Lower lobe of right lung (tissue), 2 donors: ENCODE measurements around the gene CPEB4. TPM values are rescaled to one million over a fixed set of nuclear protein-coding genes. Genes with fewer than 3 reads are reported as not detected.

Experiments
- ATAC-seq, 2 donors: fragments of 200-7000 bp; cut with Tn5 transposase; one replicate each; pipeline ENCODE4 v1.9.1; 2020 to 2022; ENCODE audit warnings: mild to moderate bottlenecking in 2 of 2, moderate library complexity in 2 of 2
- DNase-seq: peaks from one replicate; pipeline ENCODE4 v3.0.0-alpha.2; 2020
- H3K27ac ChIP-seq: fragments of 200-600 bp; one replicate; pipeline ENCODE4 v1.8.0; 2022
- H3K27me3 ChIP-seq: fragments of 200-600 bp; one replicate; pipeline ENCODE4 v1.8.0; 2022; ENCODE audit warnings: low read depth
- H3K36me3 ChIP-seq: fragments of 200-600 bp; one replicate; pipeline ENCODE4 v1.8.0; 2022; ENCODE audit warnings: mild to moderate bottlenecking
- H3K4me1 ChIP-seq: fragments of 200-600 bp; one replicate; pipeline ENCODE4 v1.8.0; 2022
- H3K4me3 ChIP-seq: fragments of 200-600 bp; one replicate; pipeline ENCODE4 v1.8.0; 2022; ENCODE audit warnings: mild to moderate bottlenecking
- H3K9me3 ChIP-seq: fragments of 200-600 bp; one replicate; pipeline ENCODE4 v1.8.0; 2022
- intact Hi-C: fragments of 100-400 bp; cut with DNase I; formaldehyde crosslinking; loops from one replicate; pipeline ENCODE4 v1.11.0; 2022
- long read RNA-seq: library from polyadenylated mRNA; unstranded; transcript quantifications from one replicate; pipeline ENCODE4 v2.0.0, GENCODE V29; 2021
- total RNA-seq: library from RNA; stranded (reverse); fragmentation: NEBNext Ultra II Directional; extraction: Animal tissue kit (Norgen Biotek cat#: 25700); gene quantifications from one replicate; pipeline ENCODE4 v1.2.1, GENCODE V29; 2021
- TF ChIP-seq, protein P1 (sequence below): fragments of 200-600 bp; IDR thresholded peaks from one replicate; pipeline ENCODE4 v1.8.0; 2022; ENCODE audit warnings: antibody characterized with exemption, mild to moderate bottlenecking
- donor health status: DM: no; HTN: yes; CAD: no; lungs with severe emphysema.

The CPEB4 gene
- total RNA-seq = 67.5 TPM
- long read RNA-seq, full-length matches to known transcripts = 6 of 32 reads
- long read RNA-seq, partial matches to known transcripts = 5 of 32 reads
- long read RNA-seq, other reads (novel, unspliced or antisense) = 21 of 32 reads

GRCh38 chr5:173887610-173888472 is at the start of gene CPEB4:
TSS of gene CPEB4 (plus strand) at chr5:173888349. CDS start at chr5:173889734, 1,385 bp downstream.
- Histone ChIP-seq H3K4me1 (peaks cover 57% of the 10 kb centered on the region), H3K27ac (peak within 1 kb of the TSS; percentile 96), H3K9me3 (no peaks in the 10 kb centered on the region), H3K27me3 (no peaks in the 10 kb centered on the region), H3K4me3 (peak within 1 kb of the TSS; percentile 84), H3K36me3 (no peaks in the 10 kb centered on the region)
- ATAC-seq (peak; percentile 98 to 99), DNase-seq (peak; percentile 99)
- intact Hi-C loops = no loop called here
- TF ChIP-seq, protein P1, sequence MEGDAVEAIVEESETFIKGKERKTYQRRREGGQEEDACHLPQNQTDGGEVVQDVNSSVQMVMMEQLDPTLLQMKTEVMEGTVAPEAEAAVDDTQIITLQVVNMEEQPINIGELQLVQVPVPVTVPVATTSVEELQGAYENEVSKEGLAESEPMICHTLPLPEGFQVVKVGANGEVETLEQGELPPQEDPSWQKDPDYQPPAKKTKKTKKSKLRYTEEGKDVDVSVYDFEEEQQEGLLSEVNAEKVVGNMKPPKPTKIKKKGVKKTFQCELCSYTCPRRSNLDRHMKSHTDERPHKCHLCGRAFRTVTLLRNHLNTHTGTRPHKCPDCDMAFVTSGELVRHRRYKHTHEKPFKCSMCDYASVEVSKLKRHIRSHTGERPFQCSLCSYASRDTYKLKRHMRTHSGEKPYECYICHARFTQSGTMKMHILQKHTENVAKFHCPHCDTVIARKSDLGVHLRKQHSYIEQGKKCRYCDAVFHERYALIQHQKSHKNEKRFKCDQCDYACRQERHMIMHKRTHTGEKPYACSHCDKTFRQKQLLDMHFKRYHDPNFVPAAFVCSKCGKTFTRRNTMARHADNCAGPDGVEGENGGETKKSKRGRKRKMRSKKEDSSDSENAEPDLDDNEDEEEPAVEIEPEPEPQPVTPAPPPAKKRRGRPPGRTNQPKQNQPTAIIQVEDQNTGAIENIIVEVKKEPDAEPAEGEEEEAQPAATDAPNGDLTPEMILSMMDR = no peak

DNA sequence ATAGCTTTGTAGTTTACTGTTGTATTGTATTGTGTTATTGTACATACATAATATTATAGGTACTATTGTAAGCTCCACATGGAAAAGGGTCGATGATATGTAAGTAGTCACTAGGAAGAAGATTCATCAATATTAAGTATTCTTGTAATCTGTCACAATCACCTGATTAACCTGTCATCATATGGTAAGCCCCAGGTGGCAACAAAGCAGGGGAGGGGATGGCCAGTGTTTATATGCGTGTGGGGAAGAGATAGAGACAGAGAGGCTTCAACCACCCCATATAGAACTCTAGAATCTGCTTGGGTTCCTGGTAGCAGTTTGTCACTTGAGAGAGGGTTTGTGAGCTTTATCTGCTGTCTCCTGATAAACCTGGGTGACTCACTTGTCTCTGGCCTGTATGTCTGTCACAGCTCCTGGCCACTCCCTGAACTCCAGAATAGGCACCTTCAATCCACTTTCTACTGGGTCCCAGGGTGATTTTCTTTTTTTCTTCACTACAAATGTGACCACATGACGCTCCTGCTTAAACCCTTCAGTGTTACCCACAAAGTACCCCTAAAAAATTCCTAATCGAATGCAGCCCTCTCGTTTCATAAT is 48.9 kb upstream of the CPEB4 start:
- Histone ChIP-seq H3K27me3 (no peaks in the 10 kb centered on the region), H3K4me1 (peaks cover 8% of the 10 kb centered on the region), H3K9me3 (no peaks in the 10 kb centered on the region), H3K27ac (no peak overlapping the region), H3K36me3 (no peaks in the 10 kb centered on the region), H3K4me3 (no peak overlapping the region)
- intact Hi-C loops = no loop called here
- ATAC-seq (no peak), DNase-seq (no peak)
- TF ChIP-seq, protein P1 = no peak

- TF ChIP-seq, protein P1 = no peak
- DNase-seq = no peak
- no peaks in the 10 kb centered on the region for H3K36me3 ChIP-seq
- no peak for ATAC-seq
- no peaks in the 10 kb centered on the region for H3K4me1 ChIP-seq
- H3K27me3 ChIP-seq = no peaks in the 10 kb centered on the region
- H3K4me3 ChIP-seq = no peak overlapping the region
- H3K9me3 ChIP-seq = no peaks in the 10 kb centered on the region
- intact Hi-C loops = no loop called here
- H3K27ac ChIP-seq = no peak overlapping the region
Measured at GRCh38 chr5:173840111-173840983, 47.8 kb upstream of the CPEB4 start.

DNA sequence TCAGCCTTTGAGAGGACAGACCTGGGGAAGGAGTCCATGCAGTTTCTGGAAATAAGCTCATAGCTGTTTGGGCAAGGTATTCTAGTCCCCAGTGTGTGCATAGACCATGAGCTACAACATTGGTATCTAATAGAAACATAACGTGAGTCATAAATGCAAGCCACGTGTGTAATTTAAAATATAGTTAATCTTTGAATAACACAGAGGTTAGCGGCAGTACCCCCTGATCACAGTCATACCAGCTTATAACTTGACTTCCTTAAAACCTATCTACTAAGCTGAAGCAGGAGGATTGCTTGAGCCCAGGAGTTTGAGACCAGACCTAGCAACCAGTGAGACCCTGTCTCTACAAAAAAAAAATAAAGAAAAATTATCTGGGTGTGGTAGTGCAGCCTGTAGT is 46.4 kb upstream of the CPEB4 start:
- ATAC-seq (no peak), DNase-seq (no peak)
- TF ChIP-seq, protein P1 = no peak
- no peaks in the 10 kb centered on the region for H3K4me1 ChIP-seq
- no peak overlapping the region for H3K27ac ChIP-seq
- no peaks in the 10 kb centered on the region for H3K9me3 ChIP-seq
- no peak overlapping the region for H3K4me3 ChIP-seq
- H3K27me3 ChIP-seq = no peaks in the 10 kb centered on the region
- intact Hi-C loops = no loop called here
- H3K36me3 ChIP-seq = no peaks in the 10 kb centered on the region

DNA sequence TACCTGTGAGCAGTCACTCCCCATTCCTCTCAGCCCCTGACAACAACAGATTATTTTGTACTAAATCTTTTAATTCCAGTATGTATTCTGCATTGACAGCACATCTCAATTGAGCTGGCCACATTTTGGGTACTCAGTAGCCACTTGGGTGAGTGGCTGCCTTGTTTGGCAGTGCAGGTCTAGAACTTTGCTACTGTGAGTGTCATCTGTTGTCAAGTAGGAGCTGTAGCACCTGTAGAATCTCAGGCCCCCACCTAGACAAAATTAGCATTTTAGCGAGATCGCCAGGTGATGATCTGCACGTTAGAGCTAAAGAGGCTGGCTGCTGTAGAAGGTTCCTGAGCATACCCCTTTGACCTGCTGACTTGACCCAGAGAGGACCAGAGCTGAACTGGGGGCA is 44.4 kb upstream of the CPEB4 start:
- Histone ChIP-seq H3K4me1 (no peaks in the 10 kb centered on the region), H3K4me3 (no peak overlapping the region), H3K27ac (no peak overlapping the region), H3K27me3 (no peaks in the 10 kb centered on the region), H3K9me3 (peaks cover 4% of the 10 kb centered on the region), H3K36me3 (no peaks in the 10 kb centered on the region)
- TF ChIP-seq, protein P1 = no peak
- DNase-seq (no peak), ATAC-seq (no peak)
- intact Hi-C loops = no loop called here
